Measurements from ENCODE around the gene TDRKH. TPM values are rescaled to one million over a fixed set of nuclear protein-coding genes. Genes with fewer than 3 reads are reported as not detected.

The TDRKH gene
- total RNA-seq, 1 donor from 2014 or later: 21.9 TPM

- peaks cover 25% of the 10 kb centered on the region for H3K4me1 Mint-ChIP-seq
- no peak overlapping the region for H3K27ac Mint-ChIP-seq (ENCODE audit: unreplicated experiment)
- DNase-seq (ENCODE audit: low read depth, low spot score): no peak
- H3K36me3 Mint-ChIP-seq (ENCODE audit: low read depth): no peaks in the 10 kb centered on the region
- TF ChIP-seq CTCF (conservative IDR thresholded peaks at IDR 0.05): no peak
- no peaks in the 10 kb centered on the region for H3K9me3 Mint-ChIP-seq
- H3K27me3 Mint-ChIP-seq (ENCODE audit: low read depth): peaks cover 92% of the 10 kb centered on the region
- H3K4me3 Mint-ChIP-seq: no peak overlapping the region
Measured at GRCh38 chr1:151723726-151724370, 66.5 kb downstream of the TDRKH start.

Other genes with a start within 250 kb of the TDRKH start
- 48.3 and 53.6 TPM in 2 replicates for gene SNX27, start 178.4 kb downstream of the TDRKH start, total RNA-seq
- 21.7 and 22.0 TPM in 2 replicates for gene CELF3, start 73.7 kb downstream of the TDRKH start, total RNA-seq
- gene RIIAD1, start 69.0 kb downstream of the TDRKH start, total RNA-seq: 0.14 TPM in 1 of 2 replicates, not detected in the other
- gene MRPL9, start 27.0 kb downstream of the TDRKH start, total RNA-seq: 121 and 129 TPM in 2 replicates
- gene LINGO4, start 14.9 kb upstream of the TDRKH start, total RNA-seq: not detected in 2 replicates
- gene RORC, start 41.3 kb upstream of the TDRKH start, total RNA-seq: 0.12 TPM in 1 of 2 replicates, not detected in the other
- gene C2CD4D, start 49.3 kb upstream of the TDRKH start, total RNA-seq: 0.39 and 0.40 TPM in 2 replicates
- gene THEM5, start 63.2 kb upstream of the TDRKH start, total RNA-seq: not detected in 2 replicates
- gene THEM4, start 119.0 kb upstream of the TDRKH start, total RNA-seq: 21.6 and 23.8 TPM in 2 replicates
- gene S100A10, start 203.4 kb upstream of the TDRKH start, total RNA-seq: 44.8 and 65.6 TPM in 2 replicates
- gene S100A11, start 246.5 kb upstream of the TDRKH start, total RNA-seq: 41.6 and 44.7 TPM in 2 replicates

Measured in neural crest cell (in vitro differentiated cells).